DMS79 treated with DMSO at 0.1 percent for 48 hours (cell line): ENCODE data around the gene DUOXA2.
A peak's percentile ranks its signal among the peaks of the same experiment; 100 is the strongest.
"Not testable (repeated sequence)": the region's sequence is repeated elsewhere in the genome, so short reads cannot be mapped to it uniquely, and the experiment has no call there.

ENCODE experiments used
- DNase-seq: peaks from one replicate; lab custom pipeline; 2025; lab: John Stamatoyannopoulos, UW

Gene DUOXA2

DNA sequence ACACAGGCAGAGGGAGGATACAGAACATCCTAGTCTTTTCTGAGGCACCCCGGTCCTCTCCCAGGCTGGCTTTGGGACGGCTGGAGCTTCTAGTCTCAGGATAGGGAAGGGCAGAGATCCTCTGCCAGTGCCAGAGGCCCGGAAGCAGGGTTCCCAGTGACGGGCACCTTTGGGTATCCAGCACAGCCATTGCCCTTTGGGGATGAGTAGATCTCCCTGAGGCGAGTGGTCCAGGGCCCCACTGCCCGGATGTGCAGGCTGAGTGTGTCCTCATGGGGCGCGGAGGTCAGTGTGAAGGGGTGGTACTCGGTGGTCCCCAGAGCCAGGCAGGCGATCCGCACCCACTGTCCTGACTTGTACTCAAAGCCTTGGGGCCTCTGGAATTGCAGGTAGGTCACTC is 18.5 kb upstream of the DUOXA2 start:
- no peak for DNase-seq

DNA sequence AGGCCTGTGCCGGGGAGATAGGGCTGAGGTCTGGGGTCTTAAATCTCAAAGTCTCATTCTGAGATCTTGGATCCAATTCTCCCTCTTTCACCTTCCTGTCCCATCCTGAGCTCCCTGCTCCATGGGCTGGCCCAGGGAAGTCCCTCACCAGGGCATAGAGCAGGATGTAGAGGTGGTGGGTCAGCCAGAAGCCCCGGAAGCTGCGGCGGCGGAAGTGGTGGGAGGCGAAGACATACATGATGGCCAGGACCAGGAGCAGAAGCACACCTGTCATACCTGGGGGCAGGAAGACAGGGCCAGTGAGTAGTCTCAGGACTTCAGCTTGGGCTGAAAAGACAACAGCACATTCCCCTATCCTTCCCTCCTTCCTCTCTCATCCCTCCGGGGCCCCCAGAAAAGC is 16.7 kb upstream of the DUOXA2 start:
- no peak for DNase-seq

DNA sequence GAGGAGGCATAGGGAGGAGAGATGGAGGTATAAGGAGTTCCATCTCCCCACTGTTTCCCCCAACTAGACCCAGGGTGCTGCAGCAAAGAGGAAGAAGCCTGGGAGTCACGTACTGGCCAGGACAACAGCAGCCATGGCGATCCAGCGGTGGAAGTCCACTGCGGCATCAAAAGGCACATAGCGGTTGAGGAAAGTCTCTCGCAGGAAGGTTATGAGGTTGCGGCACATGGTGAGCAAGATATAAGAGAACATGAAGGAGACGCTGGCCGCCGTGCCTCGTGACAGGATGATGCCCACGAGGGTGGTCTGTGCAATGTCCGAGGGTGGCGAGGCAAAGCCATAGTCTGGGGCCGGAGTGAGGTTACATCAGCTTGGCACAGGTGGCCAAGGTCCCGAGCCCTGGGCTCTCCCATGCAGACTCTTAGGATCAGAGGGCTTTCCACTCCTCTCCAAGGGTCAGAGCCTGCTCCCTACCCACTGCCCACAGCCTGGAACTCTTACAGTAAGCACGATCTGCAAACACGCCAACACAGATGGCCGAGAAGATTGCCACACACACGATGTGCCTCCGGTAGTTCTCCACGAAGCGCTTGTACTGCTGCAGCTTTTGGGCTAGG is 14.5 kb upstream of the DUOXA2 start:
- DNase-seq: no peak

DNA sequence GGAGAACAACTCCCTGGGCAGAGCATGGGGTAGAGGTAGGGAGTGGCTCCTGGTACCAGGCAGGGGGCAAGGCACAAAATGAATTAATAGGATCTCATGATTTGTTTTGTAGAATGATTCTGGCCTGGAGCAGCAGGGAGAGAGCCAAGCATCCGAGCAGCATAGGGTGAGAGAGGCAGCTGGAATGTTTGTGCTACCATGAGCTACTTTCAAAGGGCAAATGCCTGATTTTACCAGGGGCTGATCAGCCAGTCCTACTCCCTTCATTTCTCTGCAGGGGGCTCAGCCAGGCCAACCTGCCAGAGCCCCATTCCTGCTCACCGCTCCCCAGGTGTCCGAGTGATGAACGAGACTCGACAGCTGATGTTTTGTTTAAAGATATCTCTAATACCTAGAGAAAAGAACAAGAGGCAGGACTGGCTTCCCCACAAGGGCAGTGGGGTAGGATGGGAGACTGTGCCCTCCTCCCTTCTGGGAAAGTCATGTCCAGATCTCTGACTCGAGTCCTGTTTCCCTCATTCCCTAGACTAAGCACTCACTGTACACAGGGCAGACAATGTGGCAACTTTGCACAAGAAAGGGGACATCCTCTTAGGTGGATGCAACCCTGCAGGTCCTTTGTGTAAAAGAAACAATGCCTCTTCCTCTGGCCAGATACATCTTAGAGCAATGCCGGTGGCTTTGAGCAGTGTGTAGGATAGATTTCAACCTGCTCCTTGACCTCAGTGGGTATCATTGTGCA is 13.1 kb upstream of the DUOXA2 start:
- no peak for DNase-seq

DNA sequence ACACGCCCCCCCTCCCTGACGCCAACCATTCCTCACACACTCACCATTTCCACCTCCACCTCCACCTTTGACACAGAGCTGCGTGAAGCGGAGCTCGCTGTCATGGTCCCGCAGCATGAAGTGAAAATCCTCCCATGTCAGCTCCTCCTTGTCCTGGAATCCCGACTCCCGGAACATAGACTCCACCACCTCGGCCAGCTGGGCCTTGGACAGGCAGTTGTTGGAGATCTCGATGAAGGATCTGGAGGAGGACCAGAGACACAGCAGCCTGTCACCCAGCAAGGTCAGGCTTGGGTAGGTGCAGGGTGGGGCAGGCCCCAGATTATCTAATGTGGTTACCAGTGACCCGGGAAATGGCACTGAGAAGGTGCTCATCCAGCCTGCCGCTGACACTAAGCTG is 12.4 kb upstream of the DUOXA2 start:
- DNase-seq: no peak

DNA sequence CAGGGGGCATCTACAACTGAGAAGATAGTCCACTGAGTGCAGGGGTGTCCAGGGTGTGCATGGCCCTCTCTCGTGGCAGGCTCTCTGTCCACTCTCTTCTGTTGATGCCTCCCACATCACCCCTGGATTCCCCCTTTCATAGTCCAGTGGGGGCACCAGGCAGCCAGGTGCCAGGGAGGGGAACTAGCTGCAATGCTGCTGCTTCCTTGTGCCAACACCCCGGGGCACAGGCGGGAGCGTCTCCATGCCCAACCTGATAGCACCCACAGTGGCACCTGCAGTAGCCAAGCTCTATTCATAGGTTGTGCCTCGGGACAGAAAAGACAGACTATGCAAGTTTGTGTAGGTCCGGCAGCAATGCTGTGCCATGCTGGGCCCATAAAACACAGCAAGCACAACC is 11.9 kb upstream of the DUOXA2 start:
- no peak for DNase-seq

DNA sequence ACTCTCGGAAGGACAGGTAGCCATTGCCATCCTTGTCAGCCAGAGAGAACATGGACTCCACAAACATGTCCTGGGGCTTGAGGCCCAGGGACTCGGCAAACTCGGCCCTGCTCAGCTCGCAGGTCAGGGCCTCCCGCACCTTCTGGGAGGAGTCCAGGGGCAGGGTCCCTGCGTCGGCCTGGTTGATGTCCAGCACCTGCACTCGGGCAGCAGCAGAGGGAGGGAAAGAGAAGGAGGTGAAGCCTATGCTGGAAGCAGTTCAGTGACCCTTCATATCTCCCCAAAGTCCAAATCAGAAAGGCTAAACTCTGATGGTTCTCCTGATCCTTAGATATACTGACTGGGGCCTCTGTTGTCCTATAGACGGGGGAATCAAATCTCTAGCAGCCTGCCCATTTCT is 10.0 kb upstream of the DUOXA2 start:
- DNase-seq: not testable (repeated sequence)

DNA sequence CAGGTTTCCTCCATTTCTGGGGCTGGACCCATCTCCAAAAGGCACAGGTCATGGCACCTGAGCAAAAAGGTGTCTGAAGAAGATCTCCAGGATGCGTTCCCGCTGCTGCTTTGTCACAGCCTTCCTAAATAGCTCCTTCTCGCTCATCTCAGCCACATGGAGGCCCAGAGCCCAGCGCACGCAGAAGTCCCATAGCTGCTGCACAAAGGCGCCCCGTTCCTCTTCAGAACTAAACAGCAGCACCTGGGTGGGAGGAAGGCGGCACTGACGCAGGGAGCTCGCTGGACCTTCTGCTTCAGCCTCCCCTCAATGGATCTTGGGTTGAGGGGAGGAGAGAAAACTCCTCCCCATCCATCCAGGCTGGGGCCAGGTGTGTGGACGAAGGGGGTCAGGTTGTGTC is 8.5 kb upstream of the DUOXA2 start:
- DNase-seq: no peak

DNA sequence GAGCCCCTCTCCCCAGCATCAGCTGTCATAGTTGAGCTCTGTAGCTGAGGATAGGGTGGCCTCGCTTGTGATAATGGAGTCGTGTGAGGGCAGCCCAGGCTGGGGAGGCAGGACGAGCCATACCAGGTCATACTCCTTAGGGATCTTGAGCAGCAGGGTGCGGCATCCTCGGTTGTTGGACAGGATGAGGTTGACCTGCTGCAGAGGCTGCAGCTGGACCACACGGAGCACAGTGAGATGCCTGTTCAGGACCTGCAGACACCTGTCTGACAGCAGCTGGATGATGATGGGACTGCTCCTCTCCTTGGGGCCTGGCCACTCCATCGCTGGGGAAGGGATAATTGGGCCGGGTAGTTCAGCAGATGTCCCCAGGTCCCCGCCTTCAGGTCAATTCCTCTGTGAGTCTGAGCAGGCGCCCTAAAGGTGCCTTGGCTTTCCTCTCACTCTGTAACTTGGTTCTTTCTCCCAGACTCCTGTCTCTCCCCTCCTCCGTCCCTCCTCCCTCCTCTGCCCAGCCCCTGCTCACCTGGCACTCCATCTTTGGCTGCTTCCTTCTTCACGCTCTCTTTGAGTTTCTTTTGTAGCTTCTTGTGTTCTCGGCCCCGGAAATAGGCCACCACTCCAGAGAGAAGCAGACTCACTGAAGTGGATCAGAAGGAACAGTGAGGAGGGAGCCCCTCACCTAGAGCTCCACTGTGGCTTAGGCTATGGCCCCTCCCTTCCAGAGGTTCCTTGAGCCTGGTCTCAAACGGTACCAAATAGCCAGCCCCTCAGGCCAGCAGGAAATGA is 7.9 kb upstream of the DUOXA2 start:
- peak; percentile 74 for DNase-seq

DNA sequence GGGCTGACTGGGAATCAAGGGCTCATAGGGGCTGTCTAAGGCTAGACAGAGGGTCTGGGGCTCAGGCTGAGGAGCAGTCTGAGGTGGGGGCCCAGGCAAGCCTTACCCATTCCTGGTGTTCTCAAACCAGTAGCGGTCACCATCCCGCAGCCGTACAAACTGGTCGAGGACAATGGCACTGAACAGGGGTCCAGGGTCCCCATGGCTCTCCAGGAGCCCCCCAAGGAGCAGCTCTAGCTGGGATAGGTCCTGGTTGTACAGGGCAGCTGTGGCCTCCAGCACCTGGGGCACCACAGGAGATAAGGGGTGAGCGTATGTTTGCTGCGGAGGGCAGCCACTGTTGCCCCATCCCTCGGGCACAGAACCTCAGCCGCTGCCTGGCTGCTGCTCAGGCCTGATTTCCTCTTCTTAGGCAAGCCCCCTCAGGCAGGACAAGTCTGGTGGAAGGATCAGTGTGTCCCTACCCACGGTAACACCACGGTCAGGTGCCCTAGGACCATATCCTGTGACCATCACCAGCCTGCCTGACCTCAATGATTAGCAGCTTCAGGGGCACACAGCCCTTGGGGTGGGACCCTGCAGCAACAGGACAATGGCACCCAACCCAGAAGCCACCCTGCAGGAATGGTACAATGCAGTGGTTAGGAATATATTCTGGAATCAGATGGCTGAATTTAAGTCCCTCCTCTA is 6.0 kb upstream of the DUOXA2 start:
- DNase-seq: no peak

DNA sequence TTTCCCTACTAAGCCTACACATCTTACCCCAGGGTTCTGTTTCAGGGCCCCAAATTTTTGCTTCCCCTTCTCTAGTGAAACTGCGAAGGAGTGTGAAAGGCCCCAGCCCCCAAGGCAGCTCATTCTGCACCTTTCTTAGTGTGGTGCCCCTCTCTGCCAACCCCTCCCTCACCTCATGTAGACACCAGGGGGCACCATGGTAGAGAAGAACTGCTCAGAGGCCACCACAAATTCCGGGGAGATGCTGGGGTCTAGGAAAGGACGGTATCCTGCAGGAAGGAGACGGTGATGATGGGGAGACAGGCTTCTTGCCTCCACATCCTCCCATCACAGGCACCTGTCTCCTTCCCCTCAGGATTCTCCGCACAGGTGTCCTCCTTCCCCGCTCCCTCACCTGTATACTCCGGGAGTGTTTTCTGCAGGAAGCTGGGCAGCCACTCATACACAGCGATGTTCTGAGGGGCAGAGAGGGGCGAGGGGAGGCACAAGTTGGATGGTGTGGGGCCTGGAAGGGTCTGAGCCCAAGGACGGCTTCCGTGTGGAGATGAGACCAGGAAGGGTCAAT is 3.8 kb upstream of the DUOXA2 start:
- no peak for DNase-seq

DNA sequence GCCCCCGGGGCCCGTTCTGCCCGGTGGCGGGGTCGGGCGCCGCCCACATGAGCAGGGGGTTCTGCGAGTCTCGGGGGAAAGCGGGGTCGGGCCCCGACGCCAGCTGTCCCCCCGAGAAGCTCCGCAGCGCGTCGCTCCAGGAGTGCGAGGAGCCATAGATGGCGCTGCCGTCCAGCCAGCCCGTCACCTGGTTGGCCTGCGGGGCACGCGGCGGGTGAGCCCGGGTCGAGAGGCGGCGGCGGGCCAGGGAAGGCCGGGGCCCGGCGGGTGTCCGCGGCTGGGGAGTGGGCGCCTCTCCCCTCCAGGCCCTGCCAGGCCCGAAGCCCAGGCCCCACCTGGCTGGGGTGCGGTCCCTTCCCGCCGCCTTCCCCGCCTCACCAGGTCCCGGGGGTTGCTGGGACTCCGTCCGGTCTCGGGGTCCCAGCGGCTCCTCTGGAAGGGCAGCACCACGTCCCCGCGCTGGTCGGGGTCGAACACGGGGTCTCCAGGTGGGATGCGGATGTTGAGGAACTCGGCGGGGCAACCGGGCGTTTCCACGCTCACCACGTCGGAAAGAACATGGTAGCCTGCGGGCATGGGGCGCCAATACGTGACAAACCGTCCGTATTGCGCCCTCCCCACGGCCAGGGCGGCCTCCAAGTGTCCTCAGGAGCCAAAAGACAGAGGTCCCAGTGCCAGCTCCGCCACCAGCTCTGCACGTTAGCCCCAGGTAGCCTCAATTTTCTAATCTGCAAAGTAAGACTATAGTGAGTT is 2.6 kb upstream of the DUOXA2 start:
- no peak for DNase-seq

DNA sequence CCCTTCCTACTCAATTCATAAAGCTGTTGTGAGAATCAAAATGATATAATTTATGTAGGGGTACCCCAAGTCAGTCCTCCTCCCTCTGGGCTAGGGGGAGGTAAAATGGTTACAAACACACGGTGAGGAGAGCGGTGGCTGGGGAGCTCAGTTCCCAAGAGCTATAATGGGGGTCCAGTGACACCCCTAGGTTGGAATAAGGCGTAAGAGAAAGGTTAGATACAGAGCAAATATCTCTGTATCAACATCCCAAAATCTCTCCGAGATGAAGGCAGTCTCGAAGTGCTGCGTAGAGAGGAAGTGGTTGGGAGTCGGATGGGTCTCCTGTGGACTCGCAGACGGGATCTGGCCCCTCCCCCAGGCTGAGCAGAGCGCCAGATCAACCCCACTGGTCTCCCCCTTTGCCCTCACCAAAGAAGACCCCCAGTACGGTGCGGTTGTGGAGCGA is 2.0 kb upstream of the DUOXA2 start:
- DNase-seq: no peak

DNA sequence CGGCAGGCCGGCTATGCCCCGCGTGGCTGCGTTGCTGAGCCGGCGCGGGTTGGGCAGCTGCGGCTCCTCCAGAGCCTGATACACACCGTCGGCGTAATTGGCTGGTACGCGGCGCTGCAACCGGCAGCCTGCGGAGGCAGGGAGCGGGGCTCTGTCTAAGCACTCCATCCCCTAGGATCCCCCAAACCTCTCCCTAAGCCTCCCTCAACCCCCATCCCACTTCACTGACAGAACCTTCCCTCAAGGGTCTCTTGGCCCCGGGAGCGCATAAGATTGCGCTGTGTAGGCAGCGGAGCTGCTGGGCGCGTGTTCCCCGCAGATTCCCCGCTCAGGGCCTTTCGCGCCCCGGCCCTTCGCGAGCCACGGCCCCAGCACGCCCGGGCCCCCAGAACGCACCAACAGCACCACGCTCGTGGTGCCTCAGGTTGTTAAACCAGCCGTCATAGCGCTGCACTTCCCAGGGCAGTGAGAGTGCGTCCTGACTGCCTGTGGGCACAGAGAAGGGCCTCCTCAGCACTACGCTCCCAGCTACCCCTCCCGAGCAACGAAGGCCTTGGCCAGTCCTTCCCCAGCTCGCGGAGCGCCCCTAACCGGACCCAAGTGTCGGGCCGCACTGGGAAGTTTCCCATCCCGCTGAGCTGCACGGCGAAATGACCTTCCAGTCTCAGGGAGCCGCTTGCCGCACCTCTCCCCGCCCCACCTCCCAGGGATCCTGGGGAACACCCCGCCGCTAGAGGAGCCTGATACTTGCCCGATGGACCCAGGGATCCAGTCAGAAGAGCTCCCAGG is 1.3 kb upstream of the DUOXA2 start:
- DNase-seq: no peak

DNA sequence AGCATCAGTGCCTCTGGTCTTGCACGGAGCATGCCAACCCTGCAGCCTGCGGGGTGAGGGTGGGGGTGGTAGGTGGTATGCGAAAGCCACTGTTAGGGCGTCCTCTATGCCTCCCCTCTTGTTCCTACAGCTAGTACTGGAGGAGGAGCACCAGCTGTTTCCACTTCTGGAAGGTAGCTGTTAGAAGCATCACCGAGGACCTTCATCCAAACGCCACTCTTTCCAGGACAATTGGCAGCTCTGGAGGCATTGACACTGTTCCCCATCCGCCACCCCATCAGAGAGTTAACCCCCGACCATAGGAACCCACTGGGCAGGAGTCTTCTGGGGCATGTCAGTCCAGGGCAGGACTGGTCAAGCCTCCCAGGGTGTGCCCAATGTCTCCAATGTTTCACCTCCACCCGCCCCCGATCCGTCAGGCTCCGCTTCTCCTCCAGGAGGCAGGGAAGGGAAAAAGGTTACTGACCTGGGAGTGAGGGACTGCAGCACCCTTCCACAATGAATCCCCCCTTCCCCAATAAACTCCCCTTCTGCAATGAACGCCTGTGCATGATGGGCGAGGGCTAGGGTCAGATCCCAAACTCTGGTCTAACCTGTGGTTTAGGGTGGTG is 641 bp upstream of the DUOXA2 start:
- DNase-seq: no peak

DNA sequence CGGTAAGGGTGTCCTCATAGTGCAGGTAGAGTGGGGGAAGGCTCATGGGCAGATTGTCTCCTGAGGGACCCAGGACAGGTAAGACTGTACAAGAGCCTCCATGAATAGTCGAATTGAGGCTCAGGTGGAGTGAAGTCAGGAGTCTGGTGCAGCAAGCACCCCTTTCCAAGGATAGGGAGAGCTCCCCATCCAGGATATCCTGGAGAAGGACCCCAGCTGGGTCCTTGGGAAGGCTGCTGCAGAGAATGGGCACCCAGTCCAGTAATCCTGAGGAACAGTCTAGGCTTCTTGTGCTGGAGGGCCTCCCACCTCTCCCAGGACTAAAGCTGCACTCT is 592 bp downstream of the DUOXA2 start:
- DNase-seq: no peak

DNA sequence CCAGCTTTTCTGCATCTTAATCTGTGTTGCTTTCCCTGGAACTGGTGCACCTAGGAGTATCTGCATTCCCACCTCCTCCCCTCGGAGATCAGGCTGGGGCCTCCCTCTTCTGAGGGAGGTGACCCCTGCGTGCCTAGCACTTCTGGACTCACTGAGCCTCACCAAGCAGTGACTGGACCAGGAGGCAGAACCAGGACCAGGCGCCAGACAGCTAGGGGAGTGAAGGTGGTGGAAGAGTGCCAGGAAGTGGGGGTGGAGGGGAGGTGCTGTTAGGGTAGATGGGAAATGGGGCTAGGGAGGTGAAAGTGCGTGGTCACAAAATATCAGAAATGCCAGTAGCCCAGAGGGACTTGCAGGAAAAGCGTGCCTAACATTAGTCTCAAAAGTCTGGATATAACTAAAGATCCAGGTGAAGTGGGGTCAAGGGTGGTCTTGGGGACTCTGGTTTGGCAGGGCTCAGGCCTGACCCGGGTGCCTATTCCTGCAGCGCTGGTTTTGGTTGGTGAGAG is 1.2 kb downstream of the DUOXA2 start:
- DNase-seq: no peak

DNA sequence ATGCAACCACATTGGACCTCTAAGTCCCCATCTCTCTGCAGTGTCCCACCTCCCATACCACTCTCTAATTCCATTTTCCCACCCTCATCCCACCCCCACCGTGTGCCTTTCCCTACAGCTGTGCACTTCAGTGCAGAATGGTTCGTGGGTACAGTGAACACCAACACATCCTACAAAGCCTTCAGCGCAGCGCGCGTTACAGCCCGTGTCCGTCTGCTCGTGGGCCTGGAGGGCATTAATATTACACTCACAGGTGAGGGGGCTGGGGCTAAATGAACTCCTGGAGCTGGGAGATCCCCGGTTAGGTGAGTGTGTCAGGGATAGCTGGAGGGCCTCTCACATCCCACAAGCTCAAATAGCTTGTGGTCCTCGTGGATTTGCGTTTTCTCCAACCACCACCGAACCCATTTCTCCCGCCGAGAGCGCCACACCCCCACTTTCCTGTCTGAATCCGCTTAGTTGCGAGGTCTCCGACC is 1.9 kb downstream of the DUOXA2 start:
- DNase-seq: no peak

DNA sequence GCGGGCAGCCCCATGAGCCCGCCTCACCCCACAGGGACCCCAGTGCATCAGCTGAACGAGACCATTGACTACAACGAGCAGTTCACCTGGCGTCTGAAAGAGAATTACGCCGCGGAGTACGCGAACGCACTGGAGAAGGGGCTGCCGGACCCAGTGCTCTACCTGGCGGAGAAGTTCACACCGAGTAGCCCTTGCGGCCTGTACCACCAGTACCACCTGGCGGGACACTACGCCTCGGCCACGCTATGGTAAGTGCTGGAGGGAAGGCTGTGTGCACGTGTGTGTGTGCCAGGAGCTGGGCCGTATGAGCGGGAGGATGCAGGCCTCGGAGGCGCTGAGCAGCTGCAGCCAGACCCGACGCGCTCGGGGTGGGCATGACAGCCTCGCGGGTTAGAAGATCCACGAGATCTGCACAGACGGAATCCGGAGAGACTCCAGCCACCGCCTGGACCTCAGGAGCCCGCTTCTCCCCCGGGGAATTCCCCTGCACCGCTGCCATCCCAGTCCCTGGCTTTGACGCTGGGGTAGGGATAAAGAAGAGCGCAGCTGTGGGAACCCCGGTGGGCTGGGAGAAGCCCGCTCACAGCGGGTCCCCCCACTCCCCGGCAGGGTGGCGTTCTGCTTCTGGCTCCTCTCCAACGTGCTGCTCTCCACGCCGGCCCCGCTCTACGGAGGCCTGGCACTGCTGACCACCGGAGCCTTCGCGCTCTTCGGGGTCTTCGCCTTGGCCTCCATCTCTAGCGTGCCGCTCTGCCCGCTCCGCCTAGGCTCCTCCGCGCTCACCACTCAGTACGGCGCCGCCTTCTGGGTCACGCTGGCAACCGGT is 2.6 kb downstream of the DUOXA2 start:
- no peak for DNase-seq
